NCI-H1105 (cell line): ENCODE measurements around the gene CA10.

Experiments
- DNase-seq: peaks from one replicate; lab custom pipeline; 2025; lab: John Stamatoyannopoulos, UW

Gene CA10

DNA sequence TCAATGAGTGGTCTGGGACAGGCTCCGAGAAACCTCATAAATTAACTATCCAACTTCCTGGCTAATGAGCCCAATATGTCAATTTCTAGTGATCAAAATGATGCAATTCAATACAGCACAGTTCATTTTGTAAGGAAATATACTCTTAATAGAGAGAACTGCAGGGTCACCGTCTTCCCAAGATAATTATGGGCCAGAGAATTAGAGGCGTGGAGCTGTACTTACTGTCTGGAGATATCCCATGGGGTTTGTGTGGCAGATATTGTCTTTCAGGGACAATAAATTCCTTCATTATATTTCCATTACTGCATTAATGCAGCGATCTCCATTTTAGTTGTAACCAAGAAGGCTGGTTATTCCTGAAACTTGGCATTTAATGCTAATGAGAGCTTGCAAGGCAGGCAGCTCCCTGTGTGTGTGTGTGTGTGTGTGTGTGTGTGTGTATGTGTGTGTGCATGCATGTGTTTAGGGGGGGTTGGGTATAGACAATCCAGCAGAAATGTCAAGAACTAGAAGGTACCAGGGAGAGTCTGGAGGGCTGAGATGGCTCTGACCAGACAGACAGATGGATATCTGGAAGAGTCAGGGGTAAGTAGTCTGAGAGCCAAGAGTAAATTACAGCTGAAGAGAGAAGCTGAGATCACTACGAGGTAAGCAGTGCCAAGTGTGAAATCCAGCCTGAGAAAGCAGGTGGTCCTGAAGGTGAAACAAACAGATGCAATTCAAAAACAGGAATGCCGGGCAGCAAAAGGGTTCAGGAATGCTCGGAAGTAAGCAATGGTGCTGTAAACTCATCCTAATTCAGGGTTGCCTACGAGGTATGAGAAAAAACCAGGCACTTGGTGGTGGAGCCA, 393.0 kb downstream of the CA10 start:
- DNase-seq = no peak

DNA sequence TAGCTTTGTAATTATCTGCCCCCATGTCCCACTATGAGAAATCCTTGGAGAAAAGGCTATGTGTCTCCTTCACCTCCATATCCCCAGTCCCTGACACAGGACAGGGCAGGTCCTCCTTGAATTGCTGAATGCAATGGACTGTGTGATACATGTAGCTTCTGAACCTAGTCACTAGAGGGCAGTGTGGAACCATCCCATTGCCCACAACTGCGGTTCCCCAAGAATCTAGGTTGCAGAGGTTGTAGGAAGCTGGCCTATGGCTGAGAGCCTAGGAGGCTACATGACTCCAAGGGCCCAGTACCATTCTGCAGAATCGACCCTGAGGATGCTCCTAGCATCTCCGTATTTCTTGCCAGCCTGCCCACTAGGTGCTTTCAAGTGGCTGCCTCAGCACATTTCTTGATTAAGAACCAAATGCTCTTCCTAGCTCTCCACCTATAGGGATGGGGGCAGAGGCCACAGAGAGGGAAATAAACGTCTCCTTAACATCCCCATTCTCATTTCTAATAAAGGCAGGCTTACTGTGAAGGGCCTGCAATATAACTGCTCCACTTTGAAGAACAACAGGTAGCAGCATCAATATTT, 394.0 kb downstream of the CA10 start:
- DNase-seq = peak; percentile 17

DNA sequence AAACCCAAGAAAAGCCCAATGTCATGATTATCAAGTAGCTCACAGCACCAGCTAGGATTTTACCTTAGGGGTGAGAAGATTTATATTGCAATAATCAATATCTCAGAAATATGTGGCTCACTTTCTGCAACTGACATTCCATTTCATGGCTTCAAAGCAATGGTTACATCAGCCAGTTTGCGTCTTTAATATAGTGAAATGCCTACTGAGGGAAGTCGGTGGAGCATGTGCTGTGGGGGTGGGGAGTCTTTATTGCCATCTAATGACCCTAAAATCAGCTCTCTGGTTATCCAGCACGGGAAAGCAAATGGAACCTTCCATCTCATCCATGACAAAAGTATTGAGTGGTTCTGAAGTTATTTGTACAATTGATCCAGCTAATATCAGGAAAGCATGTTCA, 395.5 kb downstream of the CA10 start:
- DNase-seq = no peak

DNA sequence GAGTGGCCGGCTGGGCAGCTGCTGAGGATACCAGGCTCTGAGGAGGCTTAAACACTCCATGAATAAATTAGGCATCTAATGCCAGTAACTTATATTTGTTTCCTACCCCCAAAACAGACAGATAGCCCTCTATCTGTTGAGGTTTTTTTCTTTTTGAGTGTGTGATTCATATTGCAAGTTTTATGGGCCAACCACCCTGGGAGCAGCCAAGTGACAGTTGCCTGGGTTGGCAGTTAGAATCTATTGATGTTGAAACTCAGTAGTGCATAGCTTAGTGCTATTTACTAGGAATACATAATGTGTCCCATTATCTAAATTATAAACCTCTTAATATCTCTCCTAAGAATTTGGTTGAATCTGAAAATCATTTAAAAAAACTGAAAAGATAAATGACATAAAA, 397.4 kb downstream of the CA10 start:
- no peak for DNase-seq

DNA sequence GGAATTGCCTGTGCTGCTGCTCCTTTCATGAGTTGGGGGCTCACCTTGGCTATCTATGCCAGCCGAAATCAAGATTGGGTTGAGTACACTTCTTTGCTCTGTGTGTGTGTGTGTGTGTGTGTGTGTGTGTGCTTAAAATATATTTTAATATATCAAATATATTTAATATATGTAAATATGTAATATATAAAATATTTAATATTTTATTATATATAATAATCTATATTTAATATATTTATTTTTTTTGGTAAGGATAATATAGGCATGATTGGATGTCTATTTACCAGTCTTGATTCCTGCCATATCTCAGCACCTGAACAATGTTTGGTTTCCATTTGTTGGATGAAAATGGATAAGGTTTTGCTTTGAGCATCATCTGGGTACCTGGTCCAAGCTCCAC, 399.3 kb downstream of the CA10 start:
- DNase-seq = no peak

DNA sequence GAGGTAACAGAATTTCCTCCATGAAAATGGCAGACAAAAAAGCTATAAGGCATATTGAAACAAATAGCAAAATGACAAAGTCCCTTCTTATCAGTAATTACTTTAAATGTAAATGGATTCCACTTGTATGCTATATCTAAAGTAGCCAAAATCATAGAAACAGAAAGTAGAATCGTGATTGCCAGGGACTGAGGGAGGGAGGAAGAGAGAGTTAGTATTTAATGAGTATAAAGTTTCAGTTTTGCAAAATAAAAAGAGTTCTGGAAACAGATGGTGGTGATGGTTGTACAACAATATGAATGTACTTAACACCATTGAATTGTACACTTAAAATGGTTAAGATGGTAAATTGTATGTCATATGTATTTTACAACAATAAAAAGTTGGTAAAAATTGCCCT, 407.4 kb downstream of the CA10 start:
- DNase-seq = no peak

DNA sequence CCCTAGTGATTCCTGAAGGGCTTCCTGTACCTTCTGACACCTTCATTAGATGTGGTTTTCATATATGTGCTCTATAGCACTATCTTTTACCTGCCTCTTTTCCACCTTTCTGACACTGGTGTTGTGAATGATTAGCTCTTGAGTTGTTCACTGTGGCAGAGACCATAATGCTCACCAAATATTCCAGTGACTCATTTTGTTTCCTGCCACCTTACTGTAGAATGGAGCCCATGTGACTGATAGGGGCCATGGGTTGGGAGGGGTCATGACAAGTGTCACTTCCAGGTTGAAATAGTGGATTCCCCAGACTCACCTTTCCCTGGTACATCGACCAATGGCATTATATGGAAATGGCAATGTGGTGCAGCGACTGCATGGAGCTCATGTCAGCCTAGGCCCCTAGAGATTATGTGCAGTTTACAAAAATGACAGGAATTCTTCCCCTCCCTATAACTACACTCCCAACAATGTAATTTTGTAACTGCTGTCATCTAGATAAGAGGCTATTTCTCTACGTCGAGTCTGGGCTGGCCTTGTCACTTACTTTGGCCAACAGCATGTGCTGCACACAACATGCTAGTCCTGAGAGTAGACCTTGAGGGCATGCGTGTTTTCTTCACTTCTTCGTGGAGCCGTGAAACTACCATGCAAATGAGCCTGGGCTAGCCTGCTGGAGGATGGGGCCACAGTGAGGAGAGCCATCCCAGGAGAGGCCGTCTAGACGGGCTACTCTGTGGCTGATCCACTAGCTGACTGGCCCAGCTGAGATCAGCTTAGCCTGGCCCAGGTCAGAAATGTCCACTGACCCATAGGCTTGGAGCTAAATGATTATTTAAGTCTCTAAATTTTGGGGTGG, 409.5 kb downstream of the CA10 start:
- no peak for DNase-seq

DNA sequence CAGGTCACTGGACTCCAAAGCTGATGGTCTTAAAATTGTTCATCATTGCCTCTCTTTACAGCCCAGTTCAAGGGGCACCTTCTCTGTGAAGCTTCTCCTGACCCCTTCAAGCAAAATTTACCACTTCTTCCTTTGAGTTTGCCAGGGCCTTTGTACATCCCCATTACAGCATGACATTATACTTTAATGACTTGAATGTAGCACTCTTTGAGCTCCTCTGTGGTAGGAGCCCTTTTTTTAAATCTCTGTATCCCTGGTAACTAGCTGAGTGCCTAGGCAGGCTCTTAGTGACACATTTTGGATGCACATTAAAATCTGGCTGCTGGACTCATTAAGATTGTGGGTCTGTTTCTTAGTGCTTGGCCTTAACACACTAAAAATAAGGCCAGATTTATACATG, 412.1 kb downstream of the CA10 start:
- DNase-seq = no peak

DNA sequence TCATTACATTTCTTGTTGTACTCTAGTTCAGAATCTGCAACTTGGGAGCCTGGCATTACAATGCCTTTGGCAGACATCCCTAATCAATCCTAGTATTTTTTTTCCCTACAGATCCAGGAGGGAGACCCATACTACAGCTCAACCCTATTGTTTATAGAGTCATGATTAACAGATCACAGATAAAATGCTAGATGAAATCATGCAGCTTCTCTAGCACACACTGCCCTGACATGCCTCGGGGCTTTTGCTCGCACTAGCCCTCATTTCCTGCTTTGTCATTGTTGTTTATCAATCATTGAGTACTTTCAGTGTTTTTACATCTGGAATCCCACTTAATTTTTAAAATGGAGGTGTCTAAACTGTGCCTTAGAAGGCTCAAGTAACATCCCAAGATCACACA, 412.5 kb downstream of the CA10 start:
- no peak for DNase-seq

DNA sequence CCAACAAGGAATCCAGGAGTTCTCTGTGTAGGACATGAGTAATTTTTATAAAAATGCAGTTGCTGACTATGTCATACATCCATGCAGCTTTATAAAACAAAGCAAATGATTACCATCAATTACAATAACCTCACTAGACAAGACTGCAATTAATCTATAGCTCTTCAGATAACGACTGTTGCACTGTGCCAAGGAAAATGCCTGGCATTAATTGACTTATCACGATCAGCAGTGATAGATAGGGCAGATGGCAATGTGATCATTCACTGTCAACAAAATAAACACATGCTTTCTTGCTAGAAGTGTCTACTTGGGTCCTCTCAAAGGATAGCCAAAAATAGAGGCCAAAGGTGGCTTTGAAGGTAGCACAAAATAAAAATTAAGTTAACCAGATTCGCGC, 415.0 kb downstream of the CA10 start:
- DNase-seq = no peak

DNA sequence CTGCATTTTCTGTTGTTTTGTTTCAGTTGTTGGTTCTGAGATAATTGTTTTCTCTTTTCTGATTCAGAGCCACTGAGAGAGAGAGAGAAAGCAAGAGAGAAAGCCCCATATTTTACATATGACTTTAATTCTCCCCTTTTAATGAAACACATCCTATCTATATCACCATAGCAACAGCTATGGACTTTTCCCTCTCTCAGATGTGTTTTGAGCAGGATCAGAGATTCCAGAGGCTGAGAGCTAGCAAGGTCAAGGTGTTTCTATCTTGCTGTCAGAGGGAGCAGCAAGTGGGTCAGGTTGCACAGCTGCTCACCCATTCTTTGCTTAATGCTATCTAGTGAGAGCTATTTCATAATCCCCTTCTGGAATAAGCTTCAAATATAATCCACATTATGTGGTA, 415.9 kb downstream of the CA10 start:
- no peak for DNase-seq

DNA sequence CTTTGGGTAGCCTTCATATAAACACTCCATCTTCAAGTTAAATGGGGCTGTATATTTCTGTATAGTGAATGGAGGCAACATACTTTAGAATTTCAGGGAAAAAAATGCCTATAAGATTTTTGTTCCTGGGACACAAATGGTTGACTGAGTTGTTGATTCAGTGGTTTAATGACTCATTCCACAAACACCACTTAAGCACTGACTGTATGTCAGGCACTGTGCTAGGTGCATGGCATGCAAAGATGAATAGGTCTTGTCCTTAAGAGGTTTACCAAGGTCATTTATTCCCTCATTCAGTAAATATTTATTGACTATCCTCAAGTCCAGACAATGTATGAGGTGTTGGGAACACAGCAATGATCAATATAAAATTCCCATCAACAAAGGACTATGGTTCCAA, 417.1 kb downstream of the CA10 start:
- no peak for DNase-seq

DNA sequence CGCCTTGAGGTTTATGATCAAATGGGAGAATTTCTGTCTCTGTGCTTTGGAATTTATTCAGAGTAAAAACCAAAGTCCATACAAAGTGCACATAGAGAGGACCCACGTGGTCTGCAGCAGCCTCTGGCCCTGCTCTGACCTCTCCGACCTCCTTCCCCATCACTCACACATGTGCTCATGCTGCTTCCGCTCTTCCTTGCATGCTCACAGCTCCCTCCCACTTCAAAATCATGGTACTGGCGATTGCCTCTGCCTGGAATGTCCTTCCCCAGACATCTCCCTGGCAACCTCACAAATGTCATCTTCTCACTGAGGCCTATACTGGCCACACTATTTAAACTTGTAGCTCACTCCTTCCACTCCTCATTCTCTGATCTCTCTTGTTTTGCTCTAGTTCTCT, 418.0 kb downstream of the CA10 start:
- no peak for DNase-seq

DNA sequence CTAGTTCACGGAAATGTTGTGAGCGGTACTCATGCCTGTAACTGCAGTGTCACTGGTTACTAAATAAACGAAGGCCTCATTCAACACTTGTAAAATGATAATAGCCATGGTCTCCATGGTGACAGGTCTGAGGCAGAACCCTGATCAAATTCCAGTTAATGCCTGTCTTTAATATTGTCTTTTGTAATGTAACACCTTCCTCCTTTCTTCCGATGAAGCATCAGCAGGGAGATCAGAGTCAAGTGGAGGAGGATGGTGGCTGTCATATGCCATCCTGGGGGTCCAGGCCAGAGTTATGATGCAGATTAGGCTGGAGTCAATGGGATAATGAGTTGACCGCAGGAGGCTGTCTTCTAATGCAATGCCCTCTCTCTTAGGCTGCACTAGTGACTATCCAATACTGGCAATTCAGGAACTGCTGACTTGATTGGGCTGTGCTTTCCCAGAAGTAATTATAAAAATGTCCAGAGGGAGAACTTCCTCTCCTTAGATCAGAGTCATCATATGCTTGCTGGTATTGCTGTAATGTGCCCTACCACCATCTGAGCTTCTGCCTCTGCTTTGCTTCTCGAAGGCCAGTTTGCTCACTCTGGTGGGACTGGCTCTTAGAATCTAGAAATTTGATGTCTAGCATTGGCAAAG, 419.1 kb downstream of the CA10 start:
- DNase-seq = peak; percentile 3

DNA sequence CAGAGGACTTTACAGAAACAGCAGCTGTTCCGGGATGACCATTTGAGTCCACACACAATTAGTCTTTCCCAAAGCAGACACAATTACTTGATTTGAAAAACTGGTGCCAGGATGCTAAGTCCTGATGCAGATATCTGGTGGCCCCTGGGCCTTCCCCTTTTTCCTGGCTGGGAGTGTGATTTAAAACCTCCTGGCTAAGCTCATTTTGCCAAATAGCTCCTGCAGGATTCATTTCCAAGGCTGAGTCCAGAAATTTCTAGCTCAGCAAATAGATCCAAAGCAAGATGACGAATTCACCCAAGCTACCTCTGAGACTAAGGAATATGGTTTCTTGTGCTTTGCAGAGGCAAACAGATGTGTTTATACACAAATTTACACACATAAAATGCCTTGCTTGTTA, 422.2 kb downstream of the CA10 start:
- DNase-seq = no peak

DNA sequence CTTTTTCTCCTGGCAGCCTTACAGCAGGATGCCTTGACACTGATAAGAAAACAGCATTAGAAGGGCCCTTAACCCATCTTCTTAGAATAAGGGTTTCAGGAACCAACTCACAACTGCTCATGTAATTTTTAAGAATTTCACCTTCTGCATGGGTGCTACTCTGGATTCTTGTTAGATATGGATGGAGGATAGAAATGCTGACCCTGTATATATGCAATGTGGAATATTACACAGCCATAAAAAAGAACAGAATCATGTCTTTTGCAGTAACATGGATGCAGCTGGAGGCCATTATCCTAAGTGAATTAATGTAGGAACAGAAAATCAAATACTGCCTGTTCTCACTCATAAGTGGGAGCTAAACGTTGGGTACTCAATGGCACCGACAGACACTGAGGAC, 423.5 kb downstream of the CA10 start:
- DNase-seq = no peak

DNA sequence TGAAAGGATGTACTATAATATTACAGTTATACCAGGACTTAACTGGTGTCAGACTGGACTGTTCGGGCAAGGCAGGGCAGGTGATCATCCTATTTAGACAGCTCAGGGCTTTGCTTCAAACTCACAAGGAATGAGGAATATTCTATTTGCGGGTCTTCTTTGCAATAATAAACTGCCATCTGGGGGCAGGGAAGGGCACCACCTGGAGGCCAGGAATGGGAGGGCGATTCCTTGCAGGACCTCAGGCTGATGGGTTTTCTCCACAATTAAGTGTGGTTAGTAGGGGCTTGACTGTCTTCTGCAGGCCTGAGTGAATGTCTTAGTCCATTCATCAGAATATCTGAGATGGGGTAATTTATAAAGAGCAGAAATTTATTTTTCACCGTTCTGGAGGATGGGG, 424.1 kb downstream of the CA10 start:
- no peak for DNase-seq

DNA sequence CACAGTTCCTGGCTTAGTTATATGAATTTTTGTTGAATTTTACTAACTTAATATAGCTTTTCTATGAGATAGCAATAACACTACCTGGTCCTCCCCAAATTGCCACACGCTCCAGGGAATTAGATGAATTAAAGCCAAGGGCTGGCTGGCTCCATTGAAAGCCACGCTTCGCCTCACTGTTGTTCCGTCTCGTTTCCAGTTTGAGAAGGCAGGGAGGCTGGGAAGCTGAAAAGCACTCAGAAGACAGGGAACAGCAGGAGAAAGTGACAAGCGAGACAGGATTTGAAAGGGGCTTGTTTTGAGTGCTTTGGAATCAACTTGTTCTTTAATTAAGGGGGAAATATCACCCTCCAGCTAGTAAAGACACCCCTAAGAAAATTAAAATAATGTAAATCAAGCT, 425.3 kb downstream of the CA10 start:
- DNase-seq = no peak

DNA sequence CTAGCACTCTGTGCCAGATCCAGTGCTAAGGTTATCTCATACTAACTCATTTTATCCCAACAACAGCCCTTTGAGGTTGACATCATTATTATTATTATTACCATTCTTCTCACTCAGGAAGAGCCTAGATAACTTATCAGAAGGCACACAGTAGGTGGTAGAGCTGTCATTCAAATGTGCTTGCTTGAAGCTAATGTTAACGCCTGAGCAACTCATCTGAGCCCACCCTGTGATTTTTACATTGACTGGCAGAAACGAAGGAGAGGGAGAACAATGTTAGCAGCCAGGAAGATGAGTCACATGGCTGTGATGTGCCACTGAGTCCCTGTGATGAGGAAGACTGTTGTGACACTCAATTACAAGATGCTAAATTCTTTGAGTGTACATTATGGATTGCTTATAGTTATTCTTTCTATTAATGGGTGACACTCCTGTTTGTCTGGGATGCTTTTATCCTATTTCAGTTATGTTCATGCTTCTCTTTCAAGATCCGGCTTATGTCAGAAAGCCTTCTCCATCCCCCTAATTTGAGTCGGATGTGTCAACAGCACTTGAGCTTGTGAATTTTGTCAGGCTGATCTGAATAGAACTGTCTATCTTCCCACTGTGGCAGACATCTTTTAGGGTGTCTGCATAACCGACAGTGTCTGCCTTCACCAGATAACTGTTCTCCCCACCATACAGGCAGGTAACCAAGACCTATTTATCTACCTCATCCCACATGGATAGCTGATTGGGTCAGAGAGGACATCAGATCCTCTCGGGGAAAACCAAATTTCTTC, 426.4 kb downstream of the CA10 start:
- DNase-seq = no peak

DNA sequence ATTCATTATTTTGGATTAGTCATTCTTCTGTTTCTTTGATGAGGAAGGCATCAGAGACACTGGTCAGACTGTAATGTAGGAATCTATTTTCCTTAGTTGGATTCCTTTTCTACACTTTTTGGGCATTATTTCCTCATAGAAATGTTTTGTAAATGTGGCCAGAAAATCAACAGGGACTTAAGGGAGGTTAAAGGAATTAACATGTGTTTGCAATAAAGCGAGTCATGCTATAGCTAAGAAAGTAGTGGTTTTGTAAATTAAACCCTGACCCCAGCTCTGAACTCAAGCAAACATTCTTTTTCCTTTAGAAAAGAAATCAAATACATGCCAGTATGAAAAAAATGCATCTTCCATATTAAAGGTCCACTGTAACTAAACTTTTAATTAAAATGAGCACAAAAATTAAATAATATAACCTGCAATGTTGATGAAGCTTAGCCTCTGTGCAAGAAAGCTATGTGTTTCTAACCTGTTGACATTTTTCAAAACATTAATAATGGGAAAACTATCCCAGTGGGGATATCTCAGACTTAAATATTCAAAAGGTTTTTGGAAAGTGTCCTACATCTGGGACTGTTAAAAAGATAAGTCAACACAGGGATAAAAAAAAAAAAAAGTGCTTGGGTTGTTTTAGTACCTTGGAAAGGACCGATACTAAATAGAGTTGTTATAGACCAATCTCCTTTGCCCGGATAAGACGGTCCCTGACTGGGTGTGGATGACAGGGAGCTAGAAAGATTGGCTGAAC, 428.0 kb downstream of the CA10 start:
- DNase-seq = no peak

DNA sequence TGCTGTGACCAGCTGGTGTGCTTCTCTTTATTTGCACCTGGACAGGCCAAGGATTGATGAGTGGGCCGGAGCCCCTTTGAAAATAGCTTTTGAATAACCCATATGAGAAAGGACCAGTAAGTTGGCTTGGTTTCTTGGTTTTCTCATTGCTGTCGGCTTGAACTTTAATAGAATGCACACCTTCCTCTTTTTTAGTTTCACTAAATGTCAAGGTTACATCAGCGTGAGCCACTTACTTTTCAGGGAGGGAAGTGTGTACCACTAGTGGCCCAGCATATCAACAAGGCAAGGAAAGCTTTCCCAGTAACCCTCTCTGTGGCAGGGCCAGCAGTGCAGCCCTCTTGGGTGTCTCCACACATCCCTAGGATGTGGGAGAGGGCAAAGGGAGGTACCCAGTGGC, 433.3 kb downstream of the CA10 start:
- no peak for DNase-seq
